Neural progenitor cell (in vitro differentiated cells): ENCODE measurements around the gene CABP7.

Experiments used
- EZH2 ChIP-seq: fragments of 200-600 bp; sonication (generic); IDR thresholded peaks from 2 replicates; pipeline ENCODE4 v1.6.1; 2017; ENCODE audit warnings: antibody characterized with exemption, mild to moderate bottlenecking, moderate library complexity
- EZH2phosphoT487 ChIP-seq: fragments of 200-600 bp; sonication (generic); IDR thresholded peaks from 2 replicates; pipeline ENCODE4 v1.6.1; 2017; ENCODE audit warnings: antibody characterized with exemption
- TF ChIP-seq, protein P1 (sequence below): fragments of 200-600 bp; sonication (generic); IDR thresholded peaks from 2 replicates; pipeline ENCODE4 v1.5.1; 2017; ENCODE audit warnings: antibody characterized with exemption, mild to moderate bottlenecking

DNA sequence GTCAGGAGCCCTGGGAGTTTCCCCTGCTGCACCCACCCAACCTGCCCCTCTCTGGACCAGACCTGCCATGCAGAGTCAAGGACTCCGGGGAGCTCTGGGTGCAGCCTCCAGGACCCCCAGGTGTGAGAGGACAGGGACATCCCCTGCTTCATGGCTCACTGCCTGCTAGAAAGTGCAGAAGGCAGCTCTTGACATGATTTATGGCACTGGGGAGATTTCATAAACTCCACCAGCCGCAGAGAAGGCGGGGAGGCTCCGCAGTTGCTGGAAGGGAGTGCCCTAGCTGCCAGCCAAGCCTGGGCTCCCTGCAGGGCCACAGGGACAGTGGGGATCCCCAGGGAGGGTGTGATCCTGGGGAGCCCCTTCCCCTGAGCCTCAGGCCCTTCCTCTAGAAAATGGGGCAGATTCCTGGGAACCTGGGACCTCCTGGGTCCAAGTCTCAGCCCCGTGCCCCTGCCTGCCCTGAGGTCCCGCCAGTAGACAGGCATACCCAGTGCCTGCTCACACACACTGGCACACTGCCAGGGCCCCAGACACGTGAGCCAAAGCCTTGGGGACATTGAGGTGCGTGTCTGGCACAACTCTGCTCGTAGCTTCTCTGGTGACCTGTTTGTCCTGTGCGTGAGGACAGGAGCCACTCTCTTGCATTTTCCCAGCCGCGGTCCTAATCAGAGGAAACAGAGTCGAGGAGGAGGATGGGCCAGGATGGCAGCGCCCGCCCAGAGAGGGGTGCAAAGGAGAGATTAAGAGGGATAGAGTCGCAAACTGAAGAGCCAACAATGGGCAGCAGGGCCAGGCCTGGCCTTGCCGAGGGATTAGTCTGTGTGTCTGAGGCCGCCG lies 13.8 kb downstream of the CABP7 start:
- TF ChIP-seq, protein P1, sequence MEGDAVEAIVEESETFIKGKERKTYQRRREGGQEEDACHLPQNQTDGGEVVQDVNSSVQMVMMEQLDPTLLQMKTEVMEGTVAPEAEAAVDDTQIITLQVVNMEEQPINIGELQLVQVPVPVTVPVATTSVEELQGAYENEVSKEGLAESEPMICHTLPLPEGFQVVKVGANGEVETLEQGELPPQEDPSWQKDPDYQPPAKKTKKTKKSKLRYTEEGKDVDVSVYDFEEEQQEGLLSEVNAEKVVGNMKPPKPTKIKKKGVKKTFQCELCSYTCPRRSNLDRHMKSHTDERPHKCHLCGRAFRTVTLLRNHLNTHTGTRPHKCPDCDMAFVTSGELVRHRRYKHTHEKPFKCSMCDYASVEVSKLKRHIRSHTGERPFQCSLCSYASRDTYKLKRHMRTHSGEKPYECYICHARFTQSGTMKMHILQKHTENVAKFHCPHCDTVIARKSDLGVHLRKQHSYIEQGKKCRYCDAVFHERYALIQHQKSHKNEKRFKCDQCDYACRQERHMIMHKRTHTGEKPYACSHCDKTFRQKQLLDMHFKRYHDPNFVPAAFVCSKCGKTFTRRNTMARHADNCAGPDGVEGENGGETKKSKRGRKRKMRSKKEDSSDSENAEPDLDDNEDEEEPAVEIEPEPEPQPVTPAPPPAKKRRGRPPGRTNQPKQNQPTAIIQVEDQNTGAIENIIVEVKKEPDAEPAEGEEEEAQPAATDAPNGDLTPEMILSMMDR, result no peak
- TF ChIP-seq EZH2, result no peak
- TF ChIP-seq EZH2phosphoT487, result no peak
